PC-9 (cell line): ENCODE measurements around the gene ACAP3. TPM values are rescaled to one million over a fixed set of nuclear protein-coding genes. Genes with fewer than 3 reads are reported as not detected.
A peak's percentile ranks its signal among the peaks of the same experiment; 100 is the strongest.
"Not testable (repeated sequence)": the region's sequence is repeated elsewhere in the genome, so short reads cannot be mapped to it uniquely, and the experiment has no call there.

Experiments
- BruUV-seq: library from RNA; stranded (reverse); fragments of 400-500 nt; replicated peaks from 2 replicates; lab custom pipeline; 2021; lab: Mats Ljungman, UMichigan
- CTCF ChIA-PET: fragments of 300-600 bp; sonication (Branson Sonifier 250); formaldehyde crosslinking; loops from one replicate; lab custom pipeline; 2022; ENCODE audit warnings: antibody characterized with exemption; lab: Charles Lee
- POLR2A ChIA-PET: fragments of 300-600 bp; sonication (Branson Sonifier 250); formaldehyde crosslinking; loops from one replicate; lab custom pipeline; 2022; ENCODE audit warnings: antibody characterized with exemption; ENCODE audit not compliant: unreplicated experiment; lab: Charles Lee
- DNase-seq, 2 experiments: peaks; one replicate each; pipeline versions ENCODE4 v3.0.0 to v3.0.0-alpha.2; 2015 to 2022; ENCODE audit warnings: mixed read lengths in 1 of 2
- H2AFZ ChIP-seq: fragments of 200-600 bp; sonication (generic); 2 replicates; pipeline ENCODE4 v1.8.1; 2017; ENCODE audit warnings: antibody characterized with exemption
- H3F3A ChIP-seq: fragments of 200-600 bp; sonication (generic); 2 replicates; pipeline ENCODE4 v1.8.1; 2017; ENCODE audit warnings: antibody characterized with exemption, mild to moderate bottlenecking, low read depth; ENCODE audit not compliant: insufficient read depth
- H3K27ac ChIP-seq: fragments of 200-600 bp; sonication (generic); 2 replicates; pipeline ENCODE4 v1.6.1; 2016; ENCODE audit warnings: mixed run types
- H3K27me3 ChIP-seq: fragments of 200-600 bp; sonication (generic); 2 replicates; pipeline ENCODE4 v1.6.1; 2016; ENCODE audit warnings: low read depth, mixed run types; ENCODE audit not compliant: insufficient read depth
- H3K36me3 ChIP-seq: fragments of 200-600 bp; sonication (generic); 2 replicates; pipeline ENCODE4 v1.6.1; 2016; ENCODE audit warnings: low read depth, mixed run types
- H3K4me1 ChIP-seq: fragments of 200-600 bp; sonication (generic); replicated peaks from 2 replicates; pipeline ENCODE4 v1.6.1; 2016; ENCODE audit warnings: mixed run types; ENCODE audit not compliant: insufficient read depth
- H3K4me2 ChIP-seq: fragments of 200-600 bp; sonication (generic); 2 replicates; pipeline ENCODE4 v1.6.1; 2017; ENCODE audit warnings: mixed run types
- H3K4me3 ChIP-seq: fragments of 200-600 bp; sonication (generic); 2 replicates; pipeline ENCODE4 v1.6.1; 2016; ENCODE audit warnings: mixed run types
- H3K79me2 ChIP-seq: fragments of 200-600 bp; sonication (generic); 2 replicates; pipeline ENCODE4 v1.6.1; 2017; ENCODE audit warnings: low read depth, mixed run types
- H3K9me2 ChIP-seq: fragments of 200-600 bp; sonication (generic); 2 replicates; pipeline ENCODE4 v1.8.1; 2017; ENCODE audit warnings: mild to moderate bottlenecking; ENCODE audit not compliant: insufficient read depth
- H3K9me3 ChIP-seq: fragments of 200-600 bp; sonication (generic); 2 replicates; pipeline ENCODE4 v1.8.1; 2016; ENCODE audit warnings: low read depth; ENCODE audit not compliant: insufficient read depth
- H4K20me1 ChIP-seq: fragments of 200-600 bp; sonication (generic); 2 replicates; pipeline ENCODE4 v1.8.1; 2017; ENCODE audit not compliant: insufficient read depth
- CTCF ChIP-seq: fragments of 200-600 bp; sonication (generic); conservative IDR thresholded peaks from 2 replicates; pipeline ENCODE4 v1.6.1; 2017; ENCODE audit warnings: mixed run types, antibody characterized with exemption, mild to moderate bottlenecking, moderate library complexity
- EZH2 ChIP-seq: fragments of 200-600 bp; sonication (generic); IDR thresholded peaks from 2 replicates; pipeline ENCODE4 v1.8.0; 2017; ENCODE audit warnings: antibody characterized with exemption, low read depth
- intact Hi-C: fragments of 100-400 bp; cut with micrococcal nuclease; formaldehyde crosslinking; loops from one replicate; pipeline ENCODE4 v1.10.0; 2022; ENCODE audit not compliant: unreplicated experiment
- total RNA-seq: library from RNA; stranded (reverse); gene quantifications from 2 replicates; pipeline ENCODE4 v1.2.3, GENCODE V29; 2021

ACAP3 gene
- total RNA-seq, 1 experiment from 2014 or later, result 54.8 TPM

- peak overlapping the region; percentile 64 for H3K4me2 ChIP-seq
- H4K20me1 ChIP-seq, result peaks cover 63% of the 10 kb centered on the region
- no TSS peak for BruUV-seq
Measured at GRCh38 chr1:1318131-1318652, 10.5 kb upstream of the ACAP3 start.

GRCh38 chr1:1317420-1317819 lies 9.7 kb upstream of the ACAP3 start:
- TF ChIP-seq EZH2 (no peak), CTCF (no peak)
- Histone ChIP-seq H4K20me1 (peaks cover 61% of the 10 kb centered on the region), H3K9me2 (no peaks in the 10 kb centered on the region), H3K27ac (no peak overlapping the region), H3K9me3 (no peaks in the 10 kb centered on the region), H3K36me3 (0 out of 2 replicates have a peak, but pooled peaks cover 5% of the 10 kb centered on the region), H2AFZ (no peak overlapping the region), H3F3A (peaks cover 38% of the 10 kb centered on the region), H3K4me3 (no peak overlapping the region), H3K79me2 (peaks cover 59% of the 10 kb centered on the region), H3K4me1 (peaks cover 16% of the 10 kb centered on the region), H3K4me2 (no peak overlapping the region), H3K27me3 (no peaks in the 10 kb centered on the region)
- DNase-seq, result no peak
- intact Hi-C loops, result no loop called here
- ChIA-PET CTCF (no interaction called here), POLR2A (no interaction called here)
- no TSS peak for BruUV-seq

More at GRCh38 chr1:1318131-1318652, 10.5 kb upstream of the ACAP3 start:
- 0 out of 2 replicates have a peak, but pooled peaks cover 5% of the 10 kb centered on the region for H3K36me3 ChIP-seq
- H3K9me3 ChIP-seq, result no peaks in the 10 kb centered on the region
- H3F3A ChIP-seq, result peaks cover 39% of the 10 kb centered on the region
- ChIA-PET CTCF (interaction anchor here (0.6 kb wide), 1 partner anchor 185 kb away, joined by 7 read pairs; no protein-coding TSS in a partner anchor), POLR2A (no interaction called here)
- H3K27me3 ChIP-seq, result no peaks in the 10 kb centered on the region
- TF ChIP-seq CTCF (no peak), EZH2 (no peak)
- H2AFZ ChIP-seq, result no peak overlapping the region
- intact Hi-C loops, result no loop called here
- H3K9me2 ChIP-seq, result no peaks in the 10 kb centered on the region
- H3K27ac ChIP-seq, result 0 out of 2 replicates have a peak overlapping the region, but pooled peaks have one; percentile 23
- H3K4me3 ChIP-seq, result no peak overlapping the region
- H3K4me1 ChIP-seq, result peaks cover 19% of the 10 kb centered on the region
- peak; percentile 86 for DNase-seq
- H3K79me2 ChIP-seq, result peaks cover 65% of the 10 kb centered on the region

- H3K9me3 ChIP-seq, H3K4me3 ChIP-seq, CTCF ChIA-PET, DNase-seq, H3K36me3 ChIP-seq, H3K27me3 ChIP-seq, H3K27ac ChIP-seq, H2AFZ ChIP-seq, POLR2A ChIA-PET, H3K4me2 ChIP-seq, BruUV-seq, H3K9me2 ChIP-seq, intact Hi-C loops: not testable (repeated sequence)
- Histone ChIP-seq H3K79me2 (peaks cover 48% of the 10 kb centered on the region), H4K20me1 (peaks cover 58% of the 10 kb centered on the region), H3K4me1 (peaks cover 16% of the 10 kb centered on the region), H3F3A (peaks cover 45% of the 10 kb centered on the region)
Measured at GRCh38 chr1:1316199-1316598, 8.5 kb upstream of the ACAP3 start.
